ENCODE results near the gene SLC16A4. TPM values are rescaled to one million over a fixed set of nuclear protein-coding genes. Genes with fewer than 3 reads are reported as not detected.

The SLC16A4 gene
- total and polyA plus RNA-seq, 2 of the 8 experiments (the other 6 are each of a cell fraction or from before 2014, with no cell fraction given) = 0.30 to 0.43 TPM

GRCh38 chr1:110326826-110327225 is 64.0 kb downstream of the SLC16A4 start (continued):
- TF ChIP-seq CHD7 (IDR thresholded peaks at IDR 0.05; ENCODE audit: insufficient replicate concordance, low read length) (no peak), ATF2 (IDR thresholded peaks at IDR 0.05; ENCODE audit: low read length) (no peak), NANOG (IDR thresholded peaks at IDR 0.05; ENCODE audit: insufficient read depth, low read depth, low read length, poor library complexity, severe bottlenecking) (no peak), SAP30 (IDR thresholded peaks at IDR 0.05; ENCODE audit: insufficient read depth, insufficient replicate concordance, low read length) (no peak), BCL11A (IDR thresholded peaks at IDR 0.05; ENCODE audit: low read depth in 2 of 2, low read length in 2 of 2) (no peak), CHD1 (IDR thresholded peaks at IDR 0.05; ENCODE audit: low read depth, low read length) (no peak), SP4 (IDR thresholded peaks at IDR 0.05; ENCODE audit: low read length) (no peak), BRCA1 (IDR thresholded peaks at IDR 0.05; ENCODE audit: low read depth, low read length) (no peak), PHF8 (conservative IDR thresholded peaks at IDR 0.05; ENCODE audit: low read depth, low read length) (no peak)

Measured in H1 (cell line).